ENCODE results near the gene PILRB. TPM values are rescaled to one million over a fixed set of nuclear protein-coding genes. Genes with fewer than 3 reads are reported as not detected.

The PILRB gene
- total RNA-seq, 1 experiment from 2014 or later, result 53.4 TPM

DNA sequence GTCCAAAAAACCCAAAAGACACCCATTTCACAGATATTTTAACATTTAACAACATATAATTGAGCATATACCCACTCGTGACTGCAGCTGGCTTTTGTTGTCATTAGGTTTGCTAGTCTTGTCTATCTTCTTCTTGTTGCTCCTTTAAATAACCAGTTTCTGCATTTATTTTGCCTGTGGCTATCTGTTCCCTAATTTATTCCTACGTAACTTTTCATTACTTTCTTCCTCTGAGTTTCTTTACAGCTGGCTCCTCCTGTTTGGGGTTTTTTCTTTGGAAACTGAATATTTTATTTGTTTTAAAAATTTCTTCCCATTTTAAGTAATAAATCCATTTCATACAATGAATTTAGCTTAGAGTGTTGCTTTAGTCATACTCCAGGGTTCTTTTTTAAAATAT, 29.8 kb downstream of the PILRB start:
- ChIA-PET POLR2A (no interaction called here), CTCF (no interaction called here)
- Histone ChIP-seq H3K36me3 (ENCODE audit: control insufficient read depth, insufficient read depth, low read length) (no peaks in the 10 kb centered on the region), H3K4me1 (no peaks in the 10 kb centered on the region), H3K9me3 (no peaks in the 10 kb centered on the region), H3K4me3 (ENCODE audit: low read depth, low read length) (no peak overlapping the region), H3K27me3 (replicated peaks; ENCODE audit: control insufficient read depth, insufficient read depth, low read length) (no peaks in the 10 kb centered on the region)
- Mint-ChIP-seq H3K27ac (ENCODE audit: unreplicated experiment) (no peak overlapping the region), H3K36me3 (ENCODE audit: insufficient read depth, unreplicated experiment) (no peaks in the 10 kb centered on the region), H3K4me3 (ENCODE audit: unreplicated experiment) (no peak overlapping the region), H3K4me1 (ENCODE audit: low read depth, unreplicated experiment) (no peaks in the 10 kb centered on the region), H3K27me3 (ENCODE audit: insufficient read depth, unreplicated experiment) (peaks cover 27% of the 10 kb centered on the region), H3K9me3 (ENCODE audit: unreplicated experiment) (no peaks in the 10 kb centered on the region)
- intact Hi-C loops (cut with micrococcal nuclease; ENCODE audit: unreplicated experiment), result no loop called here
- no peak for DNase-seq
- TF ChIP-seq, protein P1, sequence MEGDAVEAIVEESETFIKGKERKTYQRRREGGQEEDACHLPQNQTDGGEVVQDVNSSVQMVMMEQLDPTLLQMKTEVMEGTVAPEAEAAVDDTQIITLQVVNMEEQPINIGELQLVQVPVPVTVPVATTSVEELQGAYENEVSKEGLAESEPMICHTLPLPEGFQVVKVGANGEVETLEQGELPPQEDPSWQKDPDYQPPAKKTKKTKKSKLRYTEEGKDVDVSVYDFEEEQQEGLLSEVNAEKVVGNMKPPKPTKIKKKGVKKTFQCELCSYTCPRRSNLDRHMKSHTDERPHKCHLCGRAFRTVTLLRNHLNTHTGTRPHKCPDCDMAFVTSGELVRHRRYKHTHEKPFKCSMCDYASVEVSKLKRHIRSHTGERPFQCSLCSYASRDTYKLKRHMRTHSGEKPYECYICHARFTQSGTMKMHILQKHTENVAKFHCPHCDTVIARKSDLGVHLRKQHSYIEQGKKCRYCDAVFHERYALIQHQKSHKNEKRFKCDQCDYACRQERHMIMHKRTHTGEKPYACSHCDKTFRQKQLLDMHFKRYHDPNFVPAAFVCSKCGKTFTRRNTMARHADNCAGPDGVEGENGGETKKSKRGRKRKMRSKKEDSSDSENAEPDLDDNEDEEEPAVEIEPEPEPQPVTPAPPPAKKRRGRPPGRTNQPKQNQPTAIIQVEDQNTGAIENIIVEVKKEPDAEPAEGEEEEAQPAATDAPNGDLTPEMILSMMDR (IDR thresholded peaks at IDR 0.05; ENCODE audit: insufficient read depth in 1 of 2, low read depth in 1 of 2, low read length in 1 of 2, severe bottlenecking in 1 of 2, unreplicated experiment in 1 of 2), result no peak
- no TSS peak for BruUV-seq (replicated peaks)

DNA sequence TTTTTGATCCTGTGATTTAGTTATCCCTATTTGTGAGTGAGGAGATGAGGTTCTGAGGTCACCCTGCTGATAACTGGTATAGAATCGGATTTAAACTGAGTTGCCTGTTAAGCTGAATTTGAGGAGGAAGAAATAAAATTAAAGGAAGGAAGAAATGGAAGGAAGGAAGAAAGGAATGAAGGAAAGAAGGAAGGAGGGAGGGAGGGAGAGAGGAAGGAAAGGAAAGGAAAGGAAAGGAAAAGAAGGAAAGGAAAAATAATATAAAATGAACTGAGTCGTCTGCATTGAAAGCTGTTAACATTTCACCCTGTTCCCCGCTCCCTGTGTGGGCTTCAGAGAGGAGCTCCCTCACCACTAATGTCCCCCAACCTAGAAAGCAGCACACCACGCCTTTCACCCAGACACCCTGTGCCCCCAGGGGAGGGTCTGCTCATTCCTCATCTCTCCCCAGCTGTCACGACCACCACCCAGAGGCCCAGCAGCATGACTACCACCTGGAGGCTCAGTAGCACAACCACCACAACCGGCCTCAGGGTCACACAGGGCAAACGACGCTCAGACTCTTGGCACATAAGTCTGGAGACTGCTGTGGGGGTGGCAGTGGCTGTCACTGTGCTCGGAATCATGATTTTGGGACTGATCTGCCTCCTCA, 31.6 kb downstream of the PILRB start:
- no peak for DNase-seq
- no peak overlapping the region for H3K27ac Mint-ChIP-seq (ENCODE audit: unreplicated experiment)
- intact Hi-C loops (cut with micrococcal nuclease; ENCODE audit: unreplicated experiment), result no loop called here
- Histone ChIP-seq H3K9me3 (no peaks in the 10 kb centered on the region), H3K36me3 (ENCODE audit: control insufficient read depth, insufficient read depth, low read length) (no peaks in the 10 kb centered on the region), H3K4me1 (no peaks in the 10 kb centered on the region), H3K4me3 (ENCODE audit: low read depth, low read length) (no peak overlapping the region), H3K27me3 (replicated peaks; ENCODE audit: control insufficient read depth, insufficient read depth, low read length) (peaks cover 1% of the 10 kb centered on the region)
- TF ChIP-seq, protein P1 (IDR thresholded peaks at IDR 0.05; ENCODE audit: insufficient read depth in 1 of 2, low read depth in 1 of 2, low read length in 1 of 2, severe bottlenecking in 1 of 2, unreplicated experiment in 1 of 2), result no peak
- no TSS peak for BruUV-seq (replicated peaks)
- no peak overlapping the region for H3K4me3 Mint-ChIP-seq (ENCODE audit: unreplicated experiment)
- ChIA-PET CTCF (no interaction called here), POLR2A (no interaction called here)
- no peaks in the 10 kb centered on the region for H3K4me1 Mint-ChIP-seq (ENCODE audit: low read depth, unreplicated experiment)
- H3K27me3 Mint-ChIP-seq (ENCODE audit: insufficient read depth, unreplicated experiment), result peaks cover 23% of the 10 kb centered on the region
- H3K9me3 Mint-ChIP-seq (ENCODE audit: unreplicated experiment), result no peaks in the 10 kb centered on the region
- no peaks in the 10 kb centered on the region for H3K36me3 Mint-ChIP-seq (ENCODE audit: insufficient read depth, unreplicated experiment)

DNA sequence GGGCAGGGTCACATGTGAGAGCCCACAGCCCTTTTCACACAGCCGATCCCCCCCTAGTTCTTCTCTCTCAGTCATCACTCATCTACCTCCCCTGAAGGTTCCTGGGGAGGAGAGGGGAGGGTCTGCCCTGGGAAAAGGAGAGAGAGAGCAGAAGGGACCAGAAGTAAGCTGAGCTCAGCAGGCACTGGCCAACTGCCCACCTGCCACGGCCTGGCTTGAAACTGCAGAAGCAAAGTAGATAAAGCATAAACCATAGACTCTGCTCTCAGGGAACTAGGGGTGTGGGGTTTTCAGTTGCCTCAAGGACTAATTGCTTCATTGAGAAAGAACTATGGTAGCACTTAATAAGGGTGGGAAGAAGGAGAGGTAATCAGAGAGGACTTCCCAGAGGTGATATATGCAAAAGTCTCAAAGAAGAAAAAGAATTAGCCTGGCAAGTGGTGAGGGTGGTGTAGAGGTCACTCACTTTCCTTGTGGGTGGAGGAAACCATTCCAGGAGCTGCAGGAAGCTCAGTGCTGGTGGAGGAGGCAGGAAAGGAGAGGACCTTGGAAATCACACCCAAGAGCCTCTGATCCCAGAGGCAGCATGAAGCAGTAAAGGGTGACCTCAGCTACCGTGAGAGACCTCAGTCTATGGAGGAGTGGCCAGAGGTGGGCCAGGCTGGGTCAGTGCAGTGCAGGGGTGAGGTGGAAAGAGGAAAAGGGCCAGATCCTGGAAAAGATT, 32.5 kb downstream of the PILRB start:
- Mint-ChIP-seq H3K27ac (ENCODE audit: unreplicated experiment) (no peak overlapping the region), H3K9me3 (ENCODE audit: unreplicated experiment) (no peaks in the 10 kb centered on the region), H3K4me3 (ENCODE audit: unreplicated experiment) (no peak overlapping the region), H3K36me3 (ENCODE audit: insufficient read depth, unreplicated experiment) (no peaks in the 10 kb centered on the region), H3K4me1 (ENCODE audit: low read depth, unreplicated experiment) (no peaks in the 10 kb centered on the region), H3K27me3 (ENCODE audit: insufficient read depth, unreplicated experiment) (peaks cover 19% of the 10 kb centered on the region)
- intact Hi-C loops (cut with micrococcal nuclease; ENCODE audit: unreplicated experiment), result no loop called here
- no peak overlapping the region for H3K4me3 ChIP-seq (ENCODE audit: low read depth, low read length)
- BruUV-seq (replicated peaks), result no TSS peak
- no peaks in the 10 kb centered on the region for H3K36me3 ChIP-seq (ENCODE audit: control insufficient read depth, insufficient read depth, low read length)
- no peaks in the 10 kb centered on the region for H3K4me1 ChIP-seq
- peaks cover 1% of the 10 kb centered on the region for H3K27me3 ChIP-seq (replicated peaks; ENCODE audit: control insufficient read depth, insufficient read depth, low read length)
- TF ChIP-seq, protein P1 (IDR thresholded peaks at IDR 0.05; ENCODE audit: insufficient read depth in 1 of 2, low read depth in 1 of 2, low read length in 1 of 2, severe bottlenecking in 1 of 2, unreplicated experiment in 1 of 2), result no peak
- CTCF ChIA-PET, result no interaction called here
- DNase-seq, result no peak
- H3K9me3 ChIP-seq, result no peaks in the 10 kb centered on the region
- POLR2A ChIA-PET, result no interaction called here
